Testis (tissue), 3 donors: ENCODE data around the gene GPD1. TPM values are rescaled to one million over a fixed set of nuclear protein-coding genes. Genes with fewer than 3 reads are reported as not detected.

Source experiments
- DNase-seq: peaks from one replicate; pipeline ENCODE4 v3.0.0-alpha.2; 2019
- H3K27ac ChIP-seq, 2 donors: fragments of 200-600 bp; sonication (generic); one replicate each; pipeline ENCODE4 v1.5.1; 2019
- H3K27me3 ChIP-seq: fragments of 200-600 bp; sonication (generic); one replicate; pipeline ENCODE4 v1.5.1; 2019
- H3K36me3 ChIP-seq: fragments of 200-600 bp; sonication (generic); one replicate; pipeline ENCODE4 v1.5.1; 2017; ENCODE audit warnings: low read depth; ENCODE audit errors: missing control alignments
- H3K4me1 ChIP-seq: fragments of 200-600 bp; sonication (generic); one replicate; pipeline ENCODE4 v1.5.1; 2019
- H3K4me3 ChIP-seq, 2 donors: fragments of 200-600 bp; sonication (generic); one replicate each; pipeline ENCODE4 v1.5.1; 2017 to 2019
- H3K9me3 ChIP-seq: fragments of 200-600 bp; sonication (generic); one replicate; pipeline ENCODE4 v1.5.1; 2017
- POLR2A ChIP-seq: fragments of 450-650 bp; IDR thresholded peaks from one replicate; pipeline ENCODE4 v1.6.1; 2017; ENCODE audit warnings: antibody characterized with exemption, mild to moderate bottlenecking, moderate library complexity
- WGBS, 2 donors: methylation state at CpG; one replicate each; pipeline ENCODE4 v1.1.5; 2018; 5-methylcytosine and 5-hydroxymethylcytosine counted together
- intact Hi-C: fragments of 100-400 bp; cut with DNase I; formaldehyde crosslinking; loops from one replicate; pipeline ENCODE4 v1.15.1; 2023; ENCODE audit warnings: low total_unique reads
- polyA plus RNA-seq: library from polyadenylated mRNA; stranded (reverse); fragments of 350-450 nt; fragmentation: Illumina TruSeq; extraction: RNeasy Lipid Tissue Mini Kit (QIAGEN cat#74804); gene quantifications from one replicate; pipeline ENCODE4 v1.2.3, GENCODE V29; 2014; ENCODE audit warnings: low read depth, low replicate concordance; ENCODE audit not compliant: insufficient read depth
- total RNA-seq, 2 donors: library from RNA; depleted of rRNA; stranded (reverse); fragments of >200 nt; gene quantifications; one replicate each; pipeline ENCODE4 v1.2.3, GENCODE V29; 2016
- TF ChIP-seq, protein P1 (sequence below), 3 experiments: fragments of 450-650 bp in 2 of 3; fragments of 200-600 bp in 1 of 3; sonication (generic) in 1 of 3; IDR thresholded peaks; one replicate each; pipeline ENCODE4 v1.5.1; 2016 to 2019; ENCODE audit warnings: antibody characterized with exemption in 3 of 3, mild to moderate bottlenecking in 2 of 3, moderate library complexity in 1 of 3

Gene GPD1
- total and polyA plus RNA-seq, 3 donors from 2014 or later, result 2.1 to 3.1 (median 2.4) TPM

- H3K36me3 ChIP-seq, result no peaks in the 10 kb centered on the region
- no peak for TF ChIP-seq POLR2A
- TF ChIP-seq, protein P1, sequence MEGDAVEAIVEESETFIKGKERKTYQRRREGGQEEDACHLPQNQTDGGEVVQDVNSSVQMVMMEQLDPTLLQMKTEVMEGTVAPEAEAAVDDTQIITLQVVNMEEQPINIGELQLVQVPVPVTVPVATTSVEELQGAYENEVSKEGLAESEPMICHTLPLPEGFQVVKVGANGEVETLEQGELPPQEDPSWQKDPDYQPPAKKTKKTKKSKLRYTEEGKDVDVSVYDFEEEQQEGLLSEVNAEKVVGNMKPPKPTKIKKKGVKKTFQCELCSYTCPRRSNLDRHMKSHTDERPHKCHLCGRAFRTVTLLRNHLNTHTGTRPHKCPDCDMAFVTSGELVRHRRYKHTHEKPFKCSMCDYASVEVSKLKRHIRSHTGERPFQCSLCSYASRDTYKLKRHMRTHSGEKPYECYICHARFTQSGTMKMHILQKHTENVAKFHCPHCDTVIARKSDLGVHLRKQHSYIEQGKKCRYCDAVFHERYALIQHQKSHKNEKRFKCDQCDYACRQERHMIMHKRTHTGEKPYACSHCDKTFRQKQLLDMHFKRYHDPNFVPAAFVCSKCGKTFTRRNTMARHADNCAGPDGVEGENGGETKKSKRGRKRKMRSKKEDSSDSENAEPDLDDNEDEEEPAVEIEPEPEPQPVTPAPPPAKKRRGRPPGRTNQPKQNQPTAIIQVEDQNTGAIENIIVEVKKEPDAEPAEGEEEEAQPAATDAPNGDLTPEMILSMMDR (IDR thresholded peaks at IDR 0.05), result no peak
- H3K27ac ChIP-seq, result peak overlapping the region in 1 of 2 donors; percentile 96
- no peak overlapping the region for H3K4me3 ChIP-seq
- DNase-seq, result no peak
- peaks cover 8% of the 10 kb centered on the region for H3K4me1 ChIP-seq
- intact Hi-C loops, result no loop called here
- WGBS, 2 donors, result 63 to 67% methylated on average over 1 to 5 of the region's 5 CpGs
- no peaks in the 10 kb centered on the region for H3K27me3 ChIP-seq
- no peaks in the 10 kb centered on the region for H3K9me3 ChIP-seq
These were observed 17.7 kb upstream of the GPD1 start for GRCh38 chr12:50086148-50086547.

DNA sequence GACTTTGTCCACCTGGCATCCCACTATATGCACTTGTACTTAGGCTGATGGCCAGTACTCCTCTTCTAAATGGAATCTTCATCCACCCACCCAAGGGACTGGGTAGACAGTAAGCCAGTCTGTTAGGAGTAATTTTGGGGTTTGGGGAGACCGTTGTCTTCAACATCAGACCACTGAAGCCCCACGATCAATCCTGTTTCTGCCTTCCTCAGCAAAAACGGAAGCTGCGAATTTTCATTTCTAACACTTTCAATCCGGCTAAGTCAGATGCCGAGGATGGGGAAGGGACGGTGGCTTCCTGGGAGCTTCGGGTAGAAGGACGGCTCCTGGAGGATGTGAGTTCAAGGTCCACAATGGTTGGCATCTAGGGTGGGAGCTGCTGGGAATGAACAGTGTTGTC, 16.7 kb upstream of the GPD1 start:
- Histone ChIP-seq H3K36me3 (no peaks in the 10 kb centered on the region), H3K27me3 (no peaks in the 10 kb centered on the region), H3K4me1 (peaks cover 8% of the 10 kb centered on the region), H3K9me3 (no peaks in the 10 kb centered on the region), H3K4me3 (no peak overlapping the region), H3K27ac (no peak overlapping the region)
- TF ChIP-seq, protein P1 (IDR thresholded peaks at IDR 0.05), result no peak
- TF ChIP-seq POLR2A, result no peak
- intact Hi-C loops, result no loop called here
- DNase-seq, result no peak
- 79 to 82% methylated on average over 9 of the region's 9 CpGs for WGBS, 2 donors

GRCh38 chr12:50087995-50088394, 15.8 kb upstream of the GPD1 start:
- intact Hi-C loops, result no loop called here
- Histone ChIP-seq H3K27me3 (no peaks in the 10 kb centered on the region), H3K4me3 (no peak overlapping the region), H3K4me1 (peaks cover 8% of the 10 kb centered on the region), H3K36me3 (no peaks in the 10 kb centered on the region), H3K27ac (no peak overlapping the region), H3K9me3 (no peaks in the 10 kb centered on the region)
- no peak for TF ChIP-seq POLR2A
- 63 to 70% methylated on average over 3 of the region's 3 CpGs for WGBS, 2 donors
- no peak for DNase-seq

GRCh38 chr12:50088577-50089335, 15.1 kb upstream of the GPD1 start:
- intact Hi-C loops, result no loop called here
- WGBS, 2 donors, result 35 to 56% methylated on average over 3 of the region's 3 CpGs
- no peak for TF ChIP-seq POLR2A
- TF ChIP-seq, protein P1 (IDR thresholded peaks at IDR 0.05), result peak in 2 of 3 experiments; percentile 66 to 67

DNA sequence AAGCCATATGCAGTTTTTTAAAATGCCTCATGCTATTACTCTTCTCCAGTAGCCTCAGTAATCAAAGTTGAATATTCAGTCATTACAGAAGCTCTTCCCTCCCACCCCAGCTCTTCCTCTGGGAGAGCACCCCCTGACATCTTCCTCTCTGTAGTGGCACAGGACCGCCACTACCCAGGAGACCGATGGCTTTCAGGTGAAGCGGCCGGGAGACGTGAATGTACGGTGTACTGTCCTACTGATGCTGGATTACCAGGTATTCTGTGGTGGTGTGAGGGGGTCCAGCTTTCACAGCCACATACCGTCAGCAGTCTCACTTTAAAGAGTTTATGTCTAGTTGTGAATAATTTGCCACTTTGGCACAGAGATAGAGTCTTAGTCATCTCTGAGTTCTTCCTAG, 14.1 kb upstream of the GPD1 start:
- Histone ChIP-seq H3K27me3 (no peaks in the 10 kb centered on the region), H3K9me3 (no peaks in the 10 kb centered on the region), H3K4me1 (peaks cover 5% of the 10 kb centered on the region), H3K27ac (no peak overlapping the region), H3K36me3 (no peaks in the 10 kb centered on the region), H3K4me3 (no peak overlapping the region)
- no peak for DNase-seq
- 93 to 99% methylated on average over 7 of the region's 7 CpGs for WGBS, 2 donors
- intact Hi-C loops, result no loop called here
- TF ChIP-seq, protein P1 (IDR thresholded peaks at IDR 0.05), result no peak
- TF ChIP-seq POLR2A, result no peak

More at GRCh38 chr12:50088577-50089335, 15.1 kb upstream of the GPD1 start:
- no peaks in the 10 kb centered on the region for H3K36me3 ChIP-seq
- H3K4me1 ChIP-seq, result peaks cover 8% of the 10 kb centered on the region
- H3K9me3 ChIP-seq, result no peaks in the 10 kb centered on the region
- DNase-seq, result peak; percentile 66
- no peaks in the 10 kb centered on the region for H3K27me3 ChIP-seq
- H3K4me3 ChIP-seq, result no peak overlapping the region
- H3K27ac ChIP-seq, result no peak overlapping the region
